ENCODE measurements around the gene DCP1A. TPM values are rescaled to one million over a fixed set of nuclear protein-coding genes. Genes with fewer than 3 reads are reported as not detected.

Gene DCP1A
- total and polyA plus RNA-seq, 11 donors: 5.8 to 23.7 (median 16.3) TPM

- Histone ChIP-seq H3K36me3 (no peaks in the 10 kb centered on the region), H3K27ac (peak within 1 kb of the TSS; percentile 78 to 97 (median 90)), H3K27me3 (no peaks in the 10 kb centered on the region), H3K4me1 (peaks cover 0 to 58% (median 34%) of the 10 kb centered on the region in 12 donors), H3K9me3 (no peaks in the 10 kb centered on the region), H3K4me3 (peak within 1 kb of the TSS; percentile 74 to 95 (median 90))
- ATAC-seq (peak; percentile 52 to 87 (median 84)), DNase-seq (peak; percentile 89 to 95 (median 90))
- WGBS, 4 donors: 13 to 43% (median 20%) methylated on average over 18 to 66 of the region's 66 CpGs
- TF ChIP-seq CTCF (IDR thresholded peaks at IDR 0.05) (no peak), POLR2A (IDR thresholded peaks at IDR 0.05) (peak in 1 of 2 donors; percentile 74)
- intact Hi-C loops (cut with DNase I): no loop called here
These were observed 91.3 kb downstream of the DCP1A start, which contains the start of gene TKT for GRCh38 chr3:53255775-53256703. Gene TKT (minus strand): TSS chr3:53256022. CDS start chr3:53255942, 80 bp downstream.

- ATAC-seq: peak; percentile 12 to 44 (median 43)
- 0 to 1% (median 0%) methylated on average over 7 to 44 of the region's 44 CpGs for WGBS, 4 donors
- Histone ChIP-seq H3K27me3 (no peaks in the 10 kb centered on the region), H3K4me1 (peaks cover 0 to 65% (median 38%) of the 10 kb centered on the region in 12 donors), H3K9me3 (no peaks in the 10 kb centered on the region), H3K36me3 (no peaks in the 10 kb centered on the region), H3K27ac (peak overlapping the region; percentile 78 to 97 (median 90)), H3K4me3 (peak overlapping the region; percentile 74 to 95 (median 90))
- DNase-seq: peak; percentile 48 to 75 (median 58)
- TF ChIP-seq POLR2A (IDR thresholded peaks at IDR 0.05) (no peak), CTCF (IDR thresholded peaks at IDR 0.05) (no peak)
- intact Hi-C loops (cut with DNase I): no loop called here
These were observed 91.9 kb downstream of the DCP1A start for GRCh38 chr3:53255423-53255774.

GRCh38 chr3:53254509-53255422 is 92.6 kb downstream of the DCP1A start:
- H3K27ac ChIP-seq: peak overlapping the region; percentile 78 to 97 (median 90)
- ATAC-seq (peak; percentile 57 to 76 (median 65)), DNase-seq (peak; percentile 70 to 80 (median 75))
- peaks cover 0 to 66% (median 40%) of the 10 kb centered on the region in 12 donors for H3K4me1 ChIP-seq
- TF ChIP-seq CTCF (IDR thresholded peaks at IDR 0.05) (no peak), POLR2A (IDR thresholded peaks at IDR 0.05) (no peak)
- H3K9me3 ChIP-seq: no peaks in the 10 kb centered on the region
- peak overlapping the region; percentile 74 to 95 (median 90) for H3K4me3 ChIP-seq
- intact Hi-C loops (cut with DNase I): no loop called here
- no peaks in the 10 kb centered on the region for H3K27me3 ChIP-seq
- no peaks in the 10 kb centered on the region for H3K36me3 ChIP-seq
- 3 to 6% (median 4%) methylated on average over 29 to 32 of the region's 32 CpGs for WGBS, 4 donors
